MM.1S (cell line): Measurements from ENCODE around the gene MTARC2.

ENCODE experiments used
- EZH2phosphoT487 ChIP-seq: fragments of 300-600 bp; sonication (generic); IDR thresholded peaks from 2 replicates; pipeline ENCODE4 v1.6.1; 2018; ENCODE audit warnings: antibody characterized with exemption, low read length
- TF ChIP-seq, protein P1 (sequence below): fragments of 300-600 bp; sonication (generic); IDR thresholded peaks from 2 replicates; pipeline ENCODE4 v1.5.1; 2016; ENCODE audit warnings: antibody characterized with exemption, low read length, mixed read lengths

DNA sequence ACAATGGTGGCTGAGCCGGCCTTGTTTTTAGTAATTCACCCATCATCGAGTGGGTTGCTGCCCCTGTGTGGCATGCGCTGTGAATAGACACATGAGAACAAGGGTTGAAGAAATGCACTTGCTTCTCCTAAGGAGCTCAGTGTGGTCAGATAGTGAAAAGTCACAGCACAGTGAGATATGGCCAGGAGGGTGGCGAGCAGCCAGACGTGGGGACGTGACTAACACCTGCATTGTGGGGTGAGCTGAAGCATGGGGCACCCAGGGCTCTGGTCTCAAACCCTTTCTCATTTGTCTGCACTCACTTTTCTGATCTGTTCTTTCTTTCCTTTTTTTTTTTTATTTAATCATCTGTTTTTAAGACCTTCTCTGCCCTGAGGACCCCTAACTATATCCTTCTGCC lies 52.1 kb downstream of the MTARC2 start:
- TF ChIP-seq, protein P1, sequence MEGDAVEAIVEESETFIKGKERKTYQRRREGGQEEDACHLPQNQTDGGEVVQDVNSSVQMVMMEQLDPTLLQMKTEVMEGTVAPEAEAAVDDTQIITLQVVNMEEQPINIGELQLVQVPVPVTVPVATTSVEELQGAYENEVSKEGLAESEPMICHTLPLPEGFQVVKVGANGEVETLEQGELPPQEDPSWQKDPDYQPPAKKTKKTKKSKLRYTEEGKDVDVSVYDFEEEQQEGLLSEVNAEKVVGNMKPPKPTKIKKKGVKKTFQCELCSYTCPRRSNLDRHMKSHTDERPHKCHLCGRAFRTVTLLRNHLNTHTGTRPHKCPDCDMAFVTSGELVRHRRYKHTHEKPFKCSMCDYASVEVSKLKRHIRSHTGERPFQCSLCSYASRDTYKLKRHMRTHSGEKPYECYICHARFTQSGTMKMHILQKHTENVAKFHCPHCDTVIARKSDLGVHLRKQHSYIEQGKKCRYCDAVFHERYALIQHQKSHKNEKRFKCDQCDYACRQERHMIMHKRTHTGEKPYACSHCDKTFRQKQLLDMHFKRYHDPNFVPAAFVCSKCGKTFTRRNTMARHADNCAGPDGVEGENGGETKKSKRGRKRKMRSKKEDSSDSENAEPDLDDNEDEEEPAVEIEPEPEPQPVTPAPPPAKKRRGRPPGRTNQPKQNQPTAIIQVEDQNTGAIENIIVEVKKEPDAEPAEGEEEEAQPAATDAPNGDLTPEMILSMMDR = no peak
- TF ChIP-seq EZH2phosphoT487 = no peak
